RWPE2 (cell line): ENCODE data around the gene ACBD4.

Experiments
- ATAC-seq: fragments of 200-7000 bp; cut with Tn5 transposase; 3 replicates; pipeline ENCODE4 v1.9.1; 2021; ENCODE audit warnings: low read depth
- DNase-seq: peaks from one replicate; pipeline ENCODE4 v3.0.0-alpha.2; 2020; ENCODE audit warnings: low spot score
- H3K27ac ChIP-seq: fragments of 450-650 bp; 2 replicates; pipeline ENCODE4 v1.5.1; 2017; ENCODE audit warnings: mild to moderate bottlenecking; ENCODE audit not compliant: poor library complexity, severe bottlenecking
- H3K27me3 ChIP-seq: fragments of 250-450 bp; sonication (Bioruptor Pico); 2 replicates; pipeline ENCODE4 v1.5.1; 2021; ENCODE audit warnings: mild to moderate bottlenecking, moderate library complexity; ENCODE audit not compliant: insufficient read depth, poor library complexity, severe bottlenecking
- H3K36me3 ChIP-seq: fragments of 250-450 bp; sonication (Bioruptor Pico); 2 replicates; pipeline ENCODE4 v1.5.1; 2020; ENCODE audit warnings: low read depth, mild to moderate bottlenecking, moderate library complexity
- H3K4me1 ChIP-seq: fragments of 250-450 bp; sonication (Bioruptor Pico); 2 replicates; pipeline ENCODE4 v1.5.1; 2021; ENCODE audit warnings: mild to moderate bottlenecking, moderate library complexity; ENCODE audit not compliant: insufficient read depth, poor library complexity, severe bottlenecking
- H3K4me3 ChIP-seq: fragments of 250-450 bp; sonication (Bioruptor Pico); 2 replicates; pipeline ENCODE4 v1.5.1; 2021; ENCODE audit warnings: mild to moderate bottlenecking, moderate library complexity; ENCODE audit not compliant: severe bottlenecking
- H3K9me3 ChIP-seq: fragments of 250-450 bp; sonication (Bioruptor Pico); 2 replicates; pipeline ENCODE4 v1.5.1; 2021; ENCODE audit warnings: mild to moderate bottlenecking, moderate library complexity; ENCODE audit not compliant: severe bottlenecking
- TF ChIP-seq, protein P1 (sequence below): fragments of 450-650 bp; IDR thresholded peaks from one replicate; pipeline ENCODE4 v1.5.1; 2017; ENCODE audit warnings: mild to moderate bottlenecking, moderate library complexity; ENCODE audit not compliant: poor library complexity, severe bottlenecking

Gene ACBD4

DNA sequence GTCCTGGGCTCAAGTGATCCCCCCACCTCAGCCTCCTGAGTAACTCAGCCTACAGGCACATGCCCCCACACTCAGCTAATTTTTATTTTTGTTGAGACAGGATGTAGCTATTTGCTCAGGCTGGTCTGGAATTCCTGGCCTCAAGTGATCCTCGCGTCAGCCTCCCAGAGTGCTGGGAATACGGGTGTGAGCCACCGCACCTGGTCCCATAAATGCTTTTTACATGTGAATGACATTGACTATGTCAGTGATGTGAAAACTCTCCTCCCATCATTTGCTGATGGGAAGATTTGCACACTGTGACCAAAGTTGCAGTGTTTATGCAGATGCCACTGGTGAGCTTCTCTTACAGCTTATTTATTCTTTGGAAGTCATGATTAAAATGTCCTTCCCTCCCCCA, 18.2 kb upstream of the ACBD4 start:
- Histone ChIP-seq H3K27me3 (no peaks in the 10 kb centered on the region), H3K4me3 (no peak overlapping the region), H3K9me3 (no peaks in the 10 kb centered on the region), H3K36me3 (peaks cover 50% of the 10 kb centered on the region), H3K27ac (no peak overlapping the region), H3K4me1 (peaks cover 2% of the 10 kb centered on the region)
- TF ChIP-seq, protein P1, sequence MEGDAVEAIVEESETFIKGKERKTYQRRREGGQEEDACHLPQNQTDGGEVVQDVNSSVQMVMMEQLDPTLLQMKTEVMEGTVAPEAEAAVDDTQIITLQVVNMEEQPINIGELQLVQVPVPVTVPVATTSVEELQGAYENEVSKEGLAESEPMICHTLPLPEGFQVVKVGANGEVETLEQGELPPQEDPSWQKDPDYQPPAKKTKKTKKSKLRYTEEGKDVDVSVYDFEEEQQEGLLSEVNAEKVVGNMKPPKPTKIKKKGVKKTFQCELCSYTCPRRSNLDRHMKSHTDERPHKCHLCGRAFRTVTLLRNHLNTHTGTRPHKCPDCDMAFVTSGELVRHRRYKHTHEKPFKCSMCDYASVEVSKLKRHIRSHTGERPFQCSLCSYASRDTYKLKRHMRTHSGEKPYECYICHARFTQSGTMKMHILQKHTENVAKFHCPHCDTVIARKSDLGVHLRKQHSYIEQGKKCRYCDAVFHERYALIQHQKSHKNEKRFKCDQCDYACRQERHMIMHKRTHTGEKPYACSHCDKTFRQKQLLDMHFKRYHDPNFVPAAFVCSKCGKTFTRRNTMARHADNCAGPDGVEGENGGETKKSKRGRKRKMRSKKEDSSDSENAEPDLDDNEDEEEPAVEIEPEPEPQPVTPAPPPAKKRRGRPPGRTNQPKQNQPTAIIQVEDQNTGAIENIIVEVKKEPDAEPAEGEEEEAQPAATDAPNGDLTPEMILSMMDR: no peak
- DNase-seq: no peak
- no peak for ATAC-seq

DNA sequence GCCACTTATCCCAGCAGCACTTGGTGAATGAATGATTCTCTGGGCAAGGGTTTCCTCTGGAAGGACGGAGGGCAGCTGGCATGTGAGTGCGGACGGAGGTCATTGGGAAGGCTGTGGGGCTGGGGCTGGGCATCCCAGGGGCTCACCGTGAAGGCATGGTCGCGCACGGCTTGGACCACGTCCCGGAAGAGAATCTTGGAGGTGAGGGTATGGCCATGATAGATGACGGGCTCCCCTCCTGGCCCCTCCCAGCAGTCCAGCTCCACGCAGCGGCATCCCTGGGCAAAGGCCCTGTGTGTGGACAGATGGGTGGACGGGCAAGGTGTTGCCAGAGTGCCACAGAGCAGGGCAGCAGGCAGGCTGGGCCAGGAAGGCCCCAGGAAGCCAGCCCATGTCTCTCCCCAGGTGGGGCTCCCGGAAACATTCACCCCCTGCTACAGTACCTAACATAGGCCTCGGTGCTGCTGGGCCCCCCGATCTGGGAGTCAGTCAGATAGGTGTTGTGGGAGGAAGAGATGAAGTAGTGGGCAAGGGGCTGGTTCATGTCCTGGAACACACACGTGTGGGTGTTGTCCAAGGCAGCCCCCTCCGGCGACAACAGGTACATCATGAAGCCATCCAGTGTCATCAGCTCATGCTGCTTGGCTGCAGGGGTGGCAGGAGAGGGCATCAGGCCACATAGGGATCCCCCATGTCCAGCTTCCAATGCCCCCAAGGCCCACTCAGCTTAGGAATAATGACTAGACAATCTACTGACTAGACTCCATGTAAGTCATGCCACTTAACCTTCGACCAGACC, 17.4 kb upstream of the ACBD4 start:
- Histone ChIP-seq H3K27me3 (no peaks in the 10 kb centered on the region), H3K4me1 (peaks cover 9% of the 10 kb centered on the region), H3K36me3 (peaks cover 42% of the 10 kb centered on the region), H3K27ac (no peak overlapping the region), H3K4me3 (no peak overlapping the region), H3K9me3 (no peaks in the 10 kb centered on the region)
- TF ChIP-seq, protein P1: no peak
- no peak for ATAC-seq
- DNase-seq: no peak

DNA sequence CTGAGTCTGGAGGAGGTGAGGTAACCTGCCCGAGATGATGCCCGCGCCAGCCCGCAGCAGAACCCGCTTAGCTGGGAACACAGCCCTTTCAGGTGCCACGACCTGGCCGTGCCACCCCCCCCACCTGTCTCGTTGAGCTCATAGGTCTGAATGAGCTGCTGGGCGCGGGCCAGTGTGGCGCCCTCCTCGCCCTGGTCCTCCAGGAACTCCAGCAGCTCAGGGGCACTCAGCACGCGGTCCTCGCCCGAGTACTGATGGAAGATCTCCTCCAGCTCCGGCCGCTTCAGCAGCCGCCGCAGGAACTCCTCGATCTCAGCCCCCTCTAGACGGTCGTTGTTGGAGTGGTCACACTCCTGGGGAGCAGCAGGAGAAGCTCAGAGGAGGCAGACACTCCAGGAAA, 16.8 kb upstream of the ACBD4 start:
- no peak overlapping the region for H3K4me3 ChIP-seq

DNA sequence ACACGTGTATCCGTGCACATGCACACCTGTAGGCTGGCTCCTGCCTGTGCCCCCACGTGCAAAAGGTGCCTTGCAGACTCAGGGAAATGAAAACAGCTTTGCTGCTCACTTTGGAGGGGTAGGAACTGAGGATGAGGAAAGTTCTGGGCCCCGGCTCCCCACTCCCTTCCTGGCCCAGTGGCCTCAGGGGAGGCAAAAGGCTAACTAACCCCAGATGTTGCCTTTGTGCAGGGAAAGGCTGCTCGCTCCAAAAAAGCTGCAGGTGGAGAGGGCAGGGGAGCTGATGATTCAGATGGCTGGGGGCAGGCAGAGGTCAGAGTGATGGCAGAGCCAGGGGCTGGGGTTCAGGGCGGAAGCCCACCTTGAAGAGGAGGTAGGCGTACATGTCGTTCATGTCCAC, 15.5 kb upstream of the ACBD4 start:
- Histone ChIP-seq H3K4me1 (peaks cover 28% of the 10 kb centered on the region), H3K9me3 (no peaks in the 10 kb centered on the region), H3K27me3 (no peaks in the 10 kb centered on the region), H3K36me3 (peaks cover 29% of the 10 kb centered on the region), H3K4me3 (no peak overlapping the region), H3K27ac (no peak overlapping the region)
- DNase-seq (no peak), ATAC-seq (no peak)
- TF ChIP-seq, protein P1: no peak

More for the DNA sequence above, 16.8 kb upstream of the ACBD4 start:
- TF ChIP-seq, protein P1: no peak
- ATAC-seq: no peak
- no peak overlapping the region for H3K27ac ChIP-seq
- peaks cover 15% of the 10 kb centered on the region for H3K4me1 ChIP-seq
- no peaks in the 10 kb centered on the region for H3K9me3 ChIP-seq
- no peak for DNase-seq
- H3K36me3 ChIP-seq: peaks cover 36% of the 10 kb centered on the region
- no peaks in the 10 kb centered on the region for H3K27me3 ChIP-seq

DNA sequence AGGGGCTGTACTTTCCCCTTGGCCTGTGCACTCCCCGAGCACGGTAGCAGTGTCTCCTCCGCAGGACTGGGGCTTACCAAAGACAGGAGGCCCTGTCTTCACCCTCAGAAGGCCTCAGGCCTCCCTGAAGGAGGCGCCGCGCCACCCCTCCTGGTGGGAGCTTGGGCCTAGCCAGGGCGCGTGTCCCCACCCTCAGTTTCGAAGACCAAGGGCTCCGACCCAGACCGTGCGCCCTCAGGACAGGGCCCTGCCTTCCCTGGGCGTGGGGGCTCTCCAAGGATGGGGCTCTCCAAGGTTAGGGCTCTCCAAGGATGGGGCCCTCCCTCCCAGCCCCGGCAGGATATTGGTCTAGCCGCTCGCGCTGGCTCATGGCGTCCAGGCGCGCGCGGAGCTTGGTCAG, 14.9 kb upstream of the ACBD4 start:
- DNase-seq: no peak
- H3K9me3 ChIP-seq: no peaks in the 10 kb centered on the region
- TF ChIP-seq, protein P1: no peak
- no peaks in the 10 kb centered on the region for H3K27me3 ChIP-seq
- no peak overlapping the region for H3K27ac ChIP-seq
- H3K4me3 ChIP-seq: no peak overlapping the region
- no peak for ATAC-seq
- H3K36me3 ChIP-seq: peaks cover 33% of the 10 kb centered on the region
- H3K4me1 ChIP-seq: peaks cover 29% of the 10 kb centered on the region
